Testis (tissue), 3 donors: ENCODE data around the gene CEP78. TPM values are rescaled to one million over a fixed set of nuclear protein-coding genes. Genes with fewer than 3 reads are reported as not detected.

Source experiments
- DNase-seq: peaks from one replicate; pipeline ENCODE4 v3.0.0-alpha.2; 2019
- H3K27ac ChIP-seq, 2 donors: fragments of 200-600 bp; sonication (generic); one replicate each; pipeline ENCODE4 v1.5.1; 2019
- H3K27me3 ChIP-seq: fragments of 200-600 bp; sonication (generic); one replicate; pipeline ENCODE4 v1.5.1; 2019
- H3K36me3 ChIP-seq: fragments of 200-600 bp; sonication (generic); one replicate; pipeline ENCODE4 v1.5.1; 2017; ENCODE audit warnings: low read depth; ENCODE audit errors: missing control alignments
- H3K4me1 ChIP-seq: fragments of 200-600 bp; sonication (generic); one replicate; pipeline ENCODE4 v1.5.1; 2019
- H3K4me3 ChIP-seq, 2 donors: fragments of 200-600 bp; sonication (generic); one replicate each; pipeline ENCODE4 v1.5.1; 2017 to 2019
- H3K9me3 ChIP-seq: fragments of 200-600 bp; sonication (generic); one replicate; pipeline ENCODE4 v1.5.1; 2017
- CTCF ChIP-seq, 3 experiments: fragments of 450-650 bp in 2 of 3; fragments of 200-600 bp in 1 of 3; sonication (generic) in 1 of 3; IDR thresholded peaks; one replicate each; pipeline ENCODE4 v1.5.1; 2016 to 2019; ENCODE audit warnings: antibody characterized with exemption in 3 of 3, mild to moderate bottlenecking in 2 of 3, moderate library complexity in 1 of 3
- POLR2A ChIP-seq: fragments of 450-650 bp; IDR thresholded peaks from one replicate; pipeline ENCODE4 v1.6.1; 2017; ENCODE audit warnings: antibody characterized with exemption, mild to moderate bottlenecking, moderate library complexity
- WGBS, 2 donors: methylation state at CpG; one replicate each; pipeline ENCODE4 v1.1.5; 2018; 5-methylcytosine and 5-hydroxymethylcytosine counted together
- intact Hi-C: fragments of 100-400 bp; cut with DNase I; formaldehyde crosslinking; loops from one replicate; pipeline ENCODE4 v1.15.1; 2023; ENCODE audit warnings: low total_unique reads
- polyA plus RNA-seq: library from polyadenylated mRNA; stranded (reverse); fragments of 350-450 nt; fragmentation: Illumina TruSeq; extraction: RNeasy Lipid Tissue Mini Kit (QIAGEN cat#74804); gene quantifications from one replicate; pipeline ENCODE4 v1.2.3, GENCODE V29; 2014; ENCODE audit warnings: low read depth, low replicate concordance; ENCODE audit not compliant: insufficient read depth
- total RNA-seq, 2 donors: library from RNA; depleted of rRNA; stranded (reverse); fragments of >200 nt; gene quantifications; one replicate each; pipeline ENCODE4 v1.2.3, GENCODE V29; 2016

CEP78 gene
- total and polyA plus RNA-seq, 3 donors from 2014 or later, result 28.2 to 50.2 (median 37.4) TPM

DNA sequence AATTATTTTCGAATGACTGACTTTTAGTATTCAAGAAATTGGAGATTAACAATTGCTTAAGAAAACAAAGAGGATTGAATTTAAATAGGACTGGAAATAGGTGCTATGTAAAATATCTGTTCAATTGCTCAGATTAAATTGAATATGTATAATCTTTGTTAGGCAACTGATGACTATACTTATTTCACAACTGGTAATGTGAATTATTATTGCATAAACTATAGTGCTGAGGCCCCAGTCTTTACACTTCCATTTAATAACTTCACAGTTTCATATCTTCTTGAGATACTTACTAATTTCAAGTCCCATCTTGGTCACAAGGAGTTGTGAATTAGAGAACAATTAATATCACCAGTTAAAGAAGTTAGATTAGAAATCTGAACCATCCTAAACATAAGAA, 16.7 kb downstream of the CEP78 start:
- Histone ChIP-seq H3K9me3 (no peaks in the 10 kb centered on the region), H3K4me1 (no peaks in the 10 kb centered on the region), H3K27ac (no peak overlapping the region), H3K27me3 (no peaks in the 10 kb centered on the region), H3K36me3 (no peaks in the 10 kb centered on the region), H3K4me3 (no peak overlapping the region)
- DNase-seq, result no peak
- TF ChIP-seq CTCF (IDR thresholded peaks at IDR 0.05), result no peak
- TF ChIP-seq POLR2A, result no peak
- WGBS, 2 donors, result 94 to 98% methylated on average over 1 of the region's 1 CpG
- intact Hi-C loops, result no loop called here

DNA sequence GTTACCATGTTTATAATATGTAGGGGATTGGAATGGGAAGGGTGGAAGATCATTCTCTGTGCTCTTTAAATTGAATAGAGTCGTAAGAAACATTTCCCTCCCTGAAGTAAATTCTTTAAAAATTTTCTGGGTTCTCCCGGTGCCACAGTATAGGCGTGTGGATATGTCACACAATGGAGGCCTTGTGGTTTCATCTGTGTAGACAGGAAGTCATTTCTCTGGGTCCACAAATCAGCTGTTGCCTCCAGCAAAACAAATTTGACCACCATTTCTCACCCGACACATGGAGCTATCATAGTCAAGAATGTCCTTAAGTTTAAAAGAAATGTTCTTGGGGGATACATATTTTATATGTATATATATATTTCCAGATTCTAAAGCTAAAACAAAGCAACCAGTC, 17.4 kb downstream of the CEP78 start:
- no peaks in the 10 kb centered on the region for H3K27me3 ChIP-seq
- no peaks in the 10 kb centered on the region for H3K9me3 ChIP-seq
- H3K36me3 ChIP-seq, result no peaks in the 10 kb centered on the region

DNA sequence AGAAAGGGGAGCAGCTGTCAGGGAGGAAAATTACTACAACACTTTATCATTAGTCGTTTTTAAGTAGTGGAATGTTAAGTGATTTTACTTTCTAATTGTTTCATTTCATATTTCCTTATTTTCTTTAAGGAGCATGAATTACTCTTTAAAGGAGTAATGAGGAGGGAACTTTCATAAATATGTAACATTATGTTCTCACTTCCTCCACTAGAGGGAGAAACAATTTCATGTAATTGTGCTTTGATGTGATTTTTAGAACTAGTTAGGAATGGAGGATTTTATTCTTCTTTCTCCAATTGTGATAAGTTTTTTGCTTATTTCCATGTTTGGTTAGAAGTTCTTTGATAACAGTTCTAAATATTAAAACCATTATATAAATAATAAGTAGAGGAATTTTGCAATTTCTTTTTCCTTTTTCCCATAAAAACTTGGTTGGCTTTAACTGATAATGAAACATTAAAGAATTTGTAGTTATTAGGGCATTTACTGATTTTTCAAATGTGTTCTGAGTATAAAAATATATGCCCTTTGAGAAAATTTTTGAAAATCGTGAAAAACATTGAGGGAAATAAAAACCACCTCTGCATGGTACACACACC, 25.6 kb downstream of the CEP78 start:
- intact Hi-C loops, result loop anchor here (5.0 kb wide), 1 partner anchor 111 kb away; no protein-coding TSS in a partner anchor
- no peaks in the 10 kb centered on the region for H3K27me3 ChIP-seq
- H3K36me3 ChIP-seq, result no peaks in the 10 kb centered on the region
- no peak overlapping the region for H3K27ac ChIP-seq
- no peak overlapping the region for H3K4me3 ChIP-seq
- H3K4me1 ChIP-seq, result no peaks in the 10 kb centered on the region
- no peaks in the 10 kb centered on the region for H3K9me3 ChIP-seq
- WGBS, 2 donors, result 46 to 53% methylated on average over 2 of the region's 2 CpGs
- DNase-seq, result no peak
- TF ChIP-seq POLR2A (no peak), CTCF (IDR thresholded peaks at IDR 0.05) (peak; percentile 43 to 85 (median 44))

More for the DNA sequence above, 17.4 kb downstream of the CEP78 start:
- no peaks in the 10 kb centered on the region for H3K4me1 ChIP-seq
- WGBS, 2 donors, result 90 to 93% methylated on average over 4 of the region's 4 CpGs
- no peak overlapping the region for H3K4me3 ChIP-seq
- intact Hi-C loops, result no loop called here
- no peak overlapping the region for H3K27ac ChIP-seq
- DNase-seq, result no peak
- TF ChIP-seq CTCF (IDR thresholded peaks at IDR 0.05), result no peak
- TF ChIP-seq POLR2A, result no peak

DNA sequence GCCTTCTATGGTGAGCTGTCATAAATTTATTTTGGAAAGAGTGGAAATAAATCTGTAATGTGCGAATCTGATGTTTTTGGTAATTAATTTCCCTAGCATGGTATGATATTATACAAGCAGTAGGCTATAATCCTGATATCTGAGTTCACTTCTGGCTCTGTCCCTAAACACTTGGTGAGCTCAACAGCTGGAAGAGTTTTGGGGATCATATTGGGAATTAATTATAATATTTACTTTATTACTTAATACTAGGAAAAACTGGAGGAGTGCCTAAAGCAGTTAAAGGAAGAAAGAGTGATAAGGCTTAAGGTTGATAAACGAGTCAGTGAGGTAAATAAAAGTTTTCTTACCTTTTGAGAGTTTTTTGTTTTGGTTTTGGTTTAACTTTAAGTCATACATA, 26.8 kb downstream of the CEP78 start:
- H3K4me1 ChIP-seq, result no peaks in the 10 kb centered on the region
- no peaks in the 10 kb centered on the region for H3K36me3 ChIP-seq
- H3K4me3 ChIP-seq, result no peak overlapping the region
- WGBS, 2 donors, result 89 to 90% methylated on average over 2 of the region's 2 CpGs
- H3K9me3 ChIP-seq, result no peaks in the 10 kb centered on the region
- no peak overlapping the region for H3K27ac ChIP-seq
- H3K27me3 ChIP-seq, result no peaks in the 10 kb centered on the region
- TF ChIP-seq CTCF (IDR thresholded peaks at IDR 0.05) (no peak), POLR2A (no peak)
- intact Hi-C loops, result loop anchor here (5.0 kb wide), 1 partner anchor 110 kb away; no protein-coding TSS in a partner anchor
- DNase-seq, result no peak

DNA sequence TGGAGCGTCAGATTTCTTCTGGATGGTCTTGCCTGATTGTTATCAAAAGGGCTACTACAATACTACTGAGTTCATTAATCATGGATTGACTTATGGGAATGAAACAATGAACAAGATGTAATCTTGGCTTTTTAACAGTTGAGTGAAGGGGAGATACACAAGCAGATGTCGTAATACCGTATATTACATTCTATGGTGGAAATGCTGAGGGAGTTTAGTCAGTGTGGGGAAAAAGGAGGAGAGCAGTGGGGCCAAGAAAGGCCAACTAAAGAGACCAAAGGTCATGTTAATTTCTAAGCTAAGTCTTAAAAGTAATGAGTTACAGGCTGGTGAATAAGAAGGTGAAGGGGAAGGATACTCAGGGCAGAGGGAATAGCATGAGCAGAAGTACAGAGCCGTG, 32.0 kb downstream of the CEP78 start:
- Histone ChIP-seq H3K27me3 (no peaks in the 10 kb centered on the region), H3K9me3 (no peaks in the 10 kb centered on the region), H3K4me3 (no peak overlapping the region), H3K4me1 (no peaks in the 10 kb centered on the region), H3K36me3 (no peaks in the 10 kb centered on the region), H3K27ac (no peak overlapping the region)
- WGBS, 2 donors, result 92 to 95% methylated on average over 4 of the region's 4 CpGs
- intact Hi-C loops, result no loop called here
- DNase-seq, result no peak
- no peak for TF ChIP-seq CTCF (IDR thresholded peaks at IDR 0.05)
- no peak for TF ChIP-seq POLR2A
